ENCODE measurements around the gene DCC. TPM values are rescaled to one million over a fixed set of nuclear protein-coding genes. Genes with fewer than 3 reads are reported as not detected.
"Not testable (repeated sequence)": the region's sequence is repeated elsewhere in the genome, so short reads cannot be mapped to it uniquely, and the experiment has no call there.

Gene DCC
- total RNA-seq, 1 experiment from 2014 or later, result not detected

DNA sequence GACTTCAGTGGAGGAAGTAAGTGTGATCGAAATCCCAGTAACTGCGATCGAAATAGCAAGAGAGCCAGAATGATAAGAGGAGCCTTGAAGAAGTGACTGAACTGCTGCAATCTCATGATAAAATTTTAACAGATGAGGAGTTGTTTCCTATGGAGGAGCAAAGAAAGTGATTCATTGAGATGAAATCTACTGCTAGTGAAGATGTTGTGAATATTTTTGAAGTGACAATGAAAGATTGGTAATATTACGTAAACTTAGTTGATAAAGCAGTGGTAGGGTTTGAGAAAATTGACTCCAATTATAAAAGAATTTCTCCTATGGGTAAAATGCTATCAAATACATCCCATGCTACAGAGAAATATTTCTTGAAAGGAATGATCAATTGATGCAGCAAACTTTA, 1103.8 kb downstream of the DCC start:
- H4K20me1 ChIP-seq (ENCODE audit: insufficient read depth, low read depth, low read length), result no peaks in the 10 kb centered on the region
- H3K4me2 ChIP-seq (ENCODE audit: low read depth, low read length, poor library complexity, severe bottlenecking), result no peak overlapping the region
- no peaks in the 10 kb centered on the region for H3K4me1 ChIP-seq (ENCODE audit: low read length)
- DNase-seq, result no peak
- H3K9me2 ChIP-seq (replicated peaks; ENCODE audit: insufficient read depth, low read length), result no peaks in the 10 kb centered on the region
- H3K27me3 ChIP-seq (ENCODE audit: low read length), result no peaks in the 10 kb centered on the region
- no peak overlapping the region for H3K27ac ChIP-seq (ENCODE audit: low read length)
- H3K36me3 ChIP-seq (ENCODE audit: insufficient read depth, low read length), result no peaks in the 10 kb centered on the region
- H2AFZ ChIP-seq (ENCODE audit: low read length), result no peak overlapping the region
- no peaks in the 10 kb centered on the region for H3K79me2 ChIP-seq (ENCODE audit: low read length)
- H3K9me3 ChIP-seq (ENCODE audit: low read length), result no peaks in the 10 kb centered on the region
- H3K4me3 ChIP-seq (ENCODE audit: low read length), result no peak overlapping the region
- no peak overlapping the region for H3K9ac ChIP-seq (ENCODE audit: low read length)

DNA sequence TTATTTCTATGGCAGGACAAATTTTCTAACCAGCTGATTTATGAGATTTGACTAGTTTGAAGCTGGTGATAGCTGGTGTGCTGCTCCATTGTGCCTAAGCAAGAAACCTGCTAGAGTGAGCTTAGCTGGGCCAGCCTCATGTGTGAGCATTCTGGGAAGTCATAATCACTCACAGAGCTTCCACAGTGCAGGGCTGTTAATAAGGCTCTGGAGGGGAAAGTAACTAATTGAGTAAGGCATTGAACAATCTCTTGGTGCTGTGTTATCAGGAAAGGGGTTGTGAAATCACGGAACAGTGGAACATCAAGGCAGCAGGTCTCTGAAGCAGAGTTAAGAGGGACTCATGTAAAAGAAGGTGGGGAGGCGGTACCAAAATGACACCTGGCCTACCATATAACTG, 1111.9 kb downstream of the DCC start:
- no peaks in the 10 kb centered on the region for H3K4me1 ChIP-seq (ENCODE audit: low read length)
- H3K4me2 ChIP-seq (ENCODE audit: low read depth, low read length, poor library complexity, severe bottlenecking), result no peak overlapping the region
- no peaks in the 10 kb centered on the region for H4K20me1 ChIP-seq (ENCODE audit: insufficient read depth, low read depth, low read length)
- no peaks in the 10 kb centered on the region for H3K36me3 ChIP-seq (ENCODE audit: insufficient read depth, low read length)
- H3K4me3 ChIP-seq (ENCODE audit: low read length), result no peak overlapping the region
- H2AFZ ChIP-seq (ENCODE audit: low read length), result no peak overlapping the region
- no peak overlapping the region for H3K27ac ChIP-seq (ENCODE audit: low read length)
- H3K79me2 ChIP-seq (ENCODE audit: low read length), result no peaks in the 10 kb centered on the region
- no peak for DNase-seq
- H3K9ac ChIP-seq (ENCODE audit: low read length), result no peak overlapping the region
- no peaks in the 10 kb centered on the region for H3K9me3 ChIP-seq (ENCODE audit: low read length)
- H3K27me3 ChIP-seq (ENCODE audit: low read length), result no peaks in the 10 kb centered on the region
- H3K9me2 ChIP-seq (replicated peaks; ENCODE audit: insufficient read depth, low read length), result no peaks in the 10 kb centered on the region

DNA sequence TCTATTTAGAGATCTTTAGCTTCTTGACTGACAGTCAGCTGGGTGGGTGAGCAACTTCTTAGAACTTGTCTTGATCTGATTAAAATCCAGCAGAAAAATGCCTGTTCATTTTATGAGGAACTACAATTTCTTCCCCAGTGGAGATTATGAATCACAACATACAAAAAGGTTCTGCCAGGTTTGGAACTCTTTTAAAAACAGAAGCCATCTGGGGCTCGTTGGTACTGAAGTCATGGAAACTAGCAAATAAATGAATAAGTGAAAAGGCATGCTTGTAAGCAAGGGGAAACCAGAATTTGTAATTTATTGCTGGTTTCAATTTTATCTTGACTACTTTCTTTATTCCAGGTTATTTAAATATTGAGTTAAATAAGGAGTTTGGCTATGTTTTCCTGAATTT, 1117.1 kb downstream of the DCC start:
- Histone ChIP-seq H3K9me3 (ENCODE audit: low read length) (no peaks in the 10 kb centered on the region), H3K27ac (ENCODE audit: low read length) (no peak overlapping the region), H3K4me2 (ENCODE audit: low read depth, low read length, poor library complexity, severe bottlenecking) (no peak overlapping the region), H4K20me1 (ENCODE audit: insufficient read depth, low read depth, low read length) (no peaks in the 10 kb centered on the region), H3K27me3 (ENCODE audit: low read length) (no peaks in the 10 kb centered on the region), H3K79me2 (ENCODE audit: low read length) (no peaks in the 10 kb centered on the region), H3K9me2 (replicated peaks; ENCODE audit: insufficient read depth, low read length) (no peaks in the 10 kb centered on the region), H3K4me3 (ENCODE audit: low read length) (no peak overlapping the region), H3K4me1 (ENCODE audit: low read length) (no peaks in the 10 kb centered on the region), H2AFZ (ENCODE audit: low read length) (no peak overlapping the region), H3K9ac (ENCODE audit: low read length) (no peak overlapping the region), H3K36me3 (ENCODE audit: insufficient read depth, low read length) (no peaks in the 10 kb centered on the region)
- no peak for DNase-seq

DNA sequence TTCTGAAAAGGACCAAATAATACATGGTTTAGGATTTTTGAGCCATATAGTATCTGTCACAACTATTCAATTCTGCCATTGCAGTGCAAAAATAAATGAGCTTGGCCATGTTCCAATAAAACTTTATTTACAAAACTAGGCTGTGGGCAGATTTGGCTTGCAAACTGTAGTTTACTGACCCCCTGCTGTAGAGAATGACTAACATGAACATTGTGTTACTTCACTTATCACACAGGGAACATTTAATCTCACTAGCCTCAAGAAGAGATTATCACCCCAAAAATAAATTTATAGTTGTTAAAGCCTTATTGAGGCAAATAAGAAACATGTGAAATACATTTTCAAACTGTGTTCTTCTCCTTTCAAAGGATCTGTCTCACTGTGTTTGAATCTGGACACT, 1118.3 kb downstream of the DCC start:
- Histone ChIP-seq H3K79me2 (ENCODE audit: low read length) (no peaks in the 10 kb centered on the region), H2AFZ (ENCODE audit: low read length) (no peak overlapping the region), H3K4me3 (ENCODE audit: low read length) (no peak overlapping the region), H3K9me3 (ENCODE audit: low read length) (no peaks in the 10 kb centered on the region), H3K27me3 (ENCODE audit: low read length) (no peaks in the 10 kb centered on the region), H3K9ac (ENCODE audit: low read length) (no peak overlapping the region), H3K27ac (ENCODE audit: low read length) (no peak overlapping the region), H3K9me2 (replicated peaks; ENCODE audit: insufficient read depth, low read length) (no peaks in the 10 kb centered on the region), H4K20me1 (ENCODE audit: insufficient read depth, low read depth, low read length) (no peaks in the 10 kb centered on the region), H3K4me2 (ENCODE audit: low read depth, low read length, poor library complexity, severe bottlenecking) (no peak overlapping the region), H3K4me1 (ENCODE audit: low read length) (no peaks in the 10 kb centered on the region), H3K36me3 (ENCODE audit: insufficient read depth, low read length) (no peaks in the 10 kb centered on the region)
- DNase-seq, result no peak

DNA sequence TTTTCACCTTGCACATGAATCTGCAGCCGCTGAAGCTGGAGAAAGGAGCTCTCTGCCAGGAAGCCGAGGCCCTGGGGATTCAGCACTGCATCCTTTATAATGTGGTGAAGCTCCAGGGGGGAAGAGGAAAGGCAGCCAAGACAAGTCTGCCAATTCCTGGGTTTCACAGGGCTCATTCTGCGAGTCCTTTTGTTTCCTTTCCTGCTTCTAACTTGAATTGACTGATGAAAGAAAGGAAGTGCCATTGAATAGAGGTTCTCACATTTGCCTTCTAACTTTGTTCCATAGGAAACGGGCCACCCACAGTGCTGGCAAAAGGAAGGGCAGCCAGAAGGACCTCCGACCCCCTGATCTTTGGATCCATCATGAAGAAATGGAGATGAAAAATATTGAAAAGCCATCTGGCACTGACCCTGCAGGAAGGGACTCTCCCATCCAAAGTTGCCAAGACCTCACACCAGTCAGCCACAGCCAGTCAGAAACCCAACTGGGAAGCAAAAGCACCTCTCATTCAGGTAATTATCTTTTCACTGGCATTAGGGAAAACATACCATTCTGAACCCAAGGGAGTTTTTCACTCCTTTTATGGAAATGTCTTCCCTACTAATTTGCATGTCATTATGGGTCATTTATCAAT, 1119.1 kb downstream of the DCC start:
- H3K4me2 ChIP-seq (ENCODE audit: low read depth, low read length, poor library complexity, severe bottlenecking), result no peak overlapping the region
- no peak overlapping the region for H2AFZ ChIP-seq (ENCODE audit: low read length)
- H4K20me1 ChIP-seq (ENCODE audit: insufficient read depth, low read depth, low read length), result no peaks in the 10 kb centered on the region
- H3K79me2 ChIP-seq (ENCODE audit: low read length), result no peaks in the 10 kb centered on the region
- no peak overlapping the region for H3K27ac ChIP-seq (ENCODE audit: low read length)
- no peak overlapping the region for H3K9ac ChIP-seq (ENCODE audit: low read length)
- DNase-seq, result no peak
- no peaks in the 10 kb centered on the region for H3K9me3 ChIP-seq (ENCODE audit: low read length)
- H3K4me3 ChIP-seq (ENCODE audit: low read length), result no peak overlapping the region
- no peaks in the 10 kb centered on the region for H3K27me3 ChIP-seq (ENCODE audit: low read length)
- H3K9me2 ChIP-seq (replicated peaks; ENCODE audit: insufficient read depth, low read length), result no peaks in the 10 kb centered on the region
- no peaks in the 10 kb centered on the region for H3K36me3 ChIP-seq (ENCODE audit: insufficient read depth, low read length)
- no peaks in the 10 kb centered on the region for H3K4me1 ChIP-seq (ENCODE audit: low read length)

DNA sequence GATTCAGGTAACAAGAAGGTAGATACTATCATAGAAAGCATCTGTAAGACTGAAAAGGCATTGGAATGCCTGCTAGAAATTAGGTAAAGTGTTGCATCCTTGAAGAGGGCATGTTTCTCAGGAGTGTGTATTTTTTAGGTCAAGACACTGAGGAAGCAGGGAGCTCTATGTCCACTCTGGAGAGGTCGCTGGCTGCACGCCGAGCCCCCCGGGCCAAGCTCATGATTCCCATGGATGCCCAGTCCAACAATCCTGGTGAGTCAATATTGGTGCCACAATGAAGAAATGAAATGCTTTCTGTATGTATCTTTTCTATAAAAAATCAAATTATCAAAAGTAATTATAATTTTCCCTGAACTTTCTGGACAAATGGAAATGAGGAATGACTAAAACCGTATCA, 1127.8 kb downstream of the DCC start:
- Histone ChIP-seq H3K9me2 (replicated peaks; ENCODE audit: insufficient read depth, low read length) (no peaks in the 10 kb centered on the region; the same call in 1 of the 2 replicates), H3K9me3 (ENCODE audit: low read length) (peaks cover 13% of the 10 kb centered on the region), H3K4me2 (ENCODE audit: low read depth, low read length, poor library complexity, severe bottlenecking) (no peak overlapping the region), H3K4me3 (ENCODE audit: low read length) (no peak overlapping the region), H3K9ac (ENCODE audit: low read length) (no peak overlapping the region), H3K36me3 (ENCODE audit: insufficient read depth, low read length) (no peaks in the 10 kb centered on the region), H3K4me1 (ENCODE audit: low read length) (no peaks in the 10 kb centered on the region), H4K20me1 (ENCODE audit: insufficient read depth, low read depth, low read length) (no peaks in the 10 kb centered on the region), H3K27ac (ENCODE audit: low read length) (no peak overlapping the region), H3K79me2 (ENCODE audit: low read length) (no peaks in the 10 kb centered on the region), H3K27me3 (ENCODE audit: low read length) (no peaks in the 10 kb centered on the region), H2AFZ (ENCODE audit: low read length) (no peak overlapping the region)
- no peak for DNase-seq

DNA sequence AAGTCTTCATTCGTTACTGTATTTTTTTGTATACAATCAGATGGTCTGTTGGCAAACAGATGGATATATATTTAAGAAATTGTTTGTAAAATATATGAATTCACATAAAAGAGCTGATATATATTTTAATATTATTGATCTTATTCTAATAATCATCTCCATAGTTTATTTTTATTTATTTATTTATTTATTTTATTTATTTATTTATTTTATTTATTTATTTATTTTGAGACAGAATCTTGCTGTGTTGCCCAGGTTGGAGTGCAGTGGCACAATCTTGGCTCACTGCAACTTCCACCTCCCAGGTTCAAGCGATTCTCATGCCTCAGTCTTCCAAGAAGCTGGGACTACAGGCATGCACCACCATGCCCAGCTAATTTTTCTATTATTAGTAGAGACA, 1128.2 kb downstream of the DCC start:
- H3K4me2 ChIP-seq (ENCODE audit: low read depth, low read length, poor library complexity, severe bottlenecking); H3K36me3 ChIP-seq (ENCODE audit: insufficient read depth, low read length); H3K27me3 ChIP-seq (ENCODE audit: low read length): not testable (repeated sequence)

DNA sequence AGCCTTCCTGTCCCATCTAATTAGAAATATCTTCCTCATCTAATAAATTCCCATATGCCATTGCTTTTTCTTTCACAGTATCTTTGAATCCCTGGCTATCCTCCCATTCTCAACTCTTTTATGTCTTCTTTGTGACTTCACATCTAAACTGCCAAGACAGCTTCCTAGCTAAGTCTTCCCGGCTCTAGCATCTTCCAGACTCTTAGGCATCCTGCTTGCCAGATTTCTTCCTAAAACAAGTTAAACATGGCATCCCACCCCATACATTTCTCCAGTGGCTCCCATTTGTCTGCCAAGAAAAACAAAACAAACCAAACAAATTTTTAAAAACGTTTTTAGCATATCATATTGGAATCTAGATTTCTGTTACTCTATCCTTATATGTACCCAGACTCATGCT, 1132.5 kb downstream of the DCC start:
- Histone ChIP-seq H3K9ac (ENCODE audit: low read length) (no peak overlapping the region), H3K36me3 (ENCODE audit: insufficient read depth, low read length) (no peaks in the 10 kb centered on the region), H3K4me1 (ENCODE audit: low read length) (no peaks in the 10 kb centered on the region), H3K9me3 (ENCODE audit: low read length) (peaks cover 16% of the 10 kb centered on the region), H2AFZ (ENCODE audit: low read length) (no peak overlapping the region), H3K27me3 (ENCODE audit: low read length) (no peaks in the 10 kb centered on the region), H3K79me2 (ENCODE audit: low read length) (no peaks in the 10 kb centered on the region), H3K27ac (ENCODE audit: low read length) (no peak overlapping the region), H3K4me3 (ENCODE audit: low read length) (no peak overlapping the region), H4K20me1 (ENCODE audit: insufficient read depth, low read depth, low read length) (no peaks in the 10 kb centered on the region), H3K4me2 (ENCODE audit: low read depth, low read length, poor library complexity, severe bottlenecking) (no peak overlapping the region), H3K9me2 (replicated peaks; ENCODE audit: insufficient read depth, low read length) (peaks cover under 1% of the 10 kb centered on the region; the same call in 1 of the 2 replicates)
- no peak for DNase-seq

More for the DNA sequence above, 1128.2 kb downstream of the DCC start:
- H3K4me1 ChIP-seq (ENCODE audit: low read length); H3K27ac ChIP-seq (ENCODE audit: low read length); H3K79me2 ChIP-seq (ENCODE audit: low read length); H2AFZ ChIP-seq (ENCODE audit: low read length); H3K9me2 ChIP-seq (replicated peaks; ENCODE audit: insufficient read depth, low read length); DNase-seq; H3K4me3 ChIP-seq (ENCODE audit: low read length); H3K9ac ChIP-seq (ENCODE audit: low read length); H4K20me1 ChIP-seq (ENCODE audit: insufficient read depth, low read depth, low read length): not testable (repeated sequence)
- peaks cover 17% of the 10 kb centered on the region for H3K9me3 ChIP-seq (ENCODE audit: low read length)
